OCI-LY1 (cell line): ENCODE measurements around the gene APBB1IP.

ENCODE experiments used
- H2AFZ ChIP-seq: fragments of 200-600 bp; sonication (generic), shearing (Covaris generic); 2 replicates; pipeline ENCODE4 v1.6.0; 2014; ENCODE audit warnings: antibody characterized with exemption, mild to moderate bottlenecking, low read length
- H3F3A ChIP-seq: fragments of 200-600 bp; sonication (generic), shearing (Covaris generic); 2 replicates; pipeline ENCODE4 v1.6.0; 2014; ENCODE audit warnings: mild to moderate bottlenecking, antibody characterized with exemption, low read length, moderate library complexity; ENCODE audit not compliant: insufficient read depth
- H3K27ac ChIP-seq: fragments of 200-600 bp; sonication (generic); 2 replicates; pipeline ENCODE4 v1.5.1; 2014; ENCODE audit warnings: low read length, mixed run types, mild to moderate bottlenecking, low read depth; ENCODE audit not compliant: poor library complexity, severe bottlenecking
- H3K27me3 ChIP-seq: fragments of 200-600 bp; sonication (generic); 2 replicates; pipeline ENCODE4 v1.6.0; 2014; ENCODE audit warnings: antibody characterized with exemption, mild to moderate bottlenecking, low read length, moderate library complexity; ENCODE audit not compliant: insufficient read depth
- H3K36me3 ChIP-seq: fragments of 200-600 bp; sonication (generic); 2 replicates; pipeline ENCODE4 v1.6.1; 2014; ENCODE audit warnings: mild to moderate bottlenecking, antibody characterized with exemption, low read length, moderate library complexity, mixed read lengths; ENCODE audit not compliant: insufficient read depth
- H3K4me1 ChIP-seq: fragments of 200-600 bp; sonication (generic); 2 replicates; pipeline ENCODE4 v1.5.1; 2014; ENCODE audit warnings: mild to moderate bottlenecking, low read length, moderate library complexity; ENCODE audit not compliant: insufficient read depth, severe bottlenecking
- H3K4me2 ChIP-seq: fragments of 200-600 bp; sonication (generic), shearing (Covaris generic); 2 replicates; pipeline ENCODE4 v1.6.1; 2014; ENCODE audit warnings: low read length
- H3K4me3 ChIP-seq: fragments of 200-600 bp; sonication (generic); 2 replicates; pipeline ENCODE4 v1.5.1; 2014; ENCODE audit warnings: low read length, low read depth, mild to moderate bottlenecking, mixed read lengths; ENCODE audit not compliant: poor library complexity, severe bottlenecking
- H3K79me2 ChIP-seq: fragments of 200-600 bp; shearing (Covaris generic); 2 replicates; pipeline ENCODE4 v1.6.1; 2016; ENCODE audit warnings: mixed run types, low read length, mixed read lengths; ENCODE audit not compliant: insufficient read depth
- H3K9ac ChIP-seq: fragments of 200-600 bp; sonication (generic), shearing (Covaris generic); 2 replicates; pipeline ENCODE4 v1.6.1; 2014; ENCODE audit warnings: mild to moderate bottlenecking, low read length, mixed read lengths
- H3K9me2 ChIP-seq: fragments of 200-600 bp; sonication (generic), shearing (Covaris generic); 2 replicates; pipeline ENCODE4 v1.6.1; 2014; ENCODE audit warnings: low read depth, mild to moderate bottlenecking, low read length, mixed read lengths
- H3K9me3 ChIP-seq: fragments of 200-600 bp; shearing (Covaris generic); 2 replicates; pipeline ENCODE4 v1.6.1; 2014; ENCODE audit warnings: low read length, mixed read lengths
- H4K20me1 ChIP-seq: fragments of 200-600 bp; sonication (generic), shearing (Covaris generic); 2 replicates; pipeline ENCODE4 v1.6.0; 2016; ENCODE audit warnings: mild to moderate bottlenecking, low read length; ENCODE audit not compliant: insufficient read depth
- CTCF ChIP-seq: fragments of 200-600 bp; sonication (generic), shearing (Covaris generic); IDR thresholded peaks from 2 replicates; pipeline ENCODE4 v1.5.1; 2017; ENCODE audit warnings: mild to moderate bottlenecking, antibody characterized with exemption, low read length, moderate library complexity, mixed read lengths
- EZH2 ChIP-seq: fragments of 200-600 bp; sonication (generic), shearing (Covaris generic); IDR thresholded peaks from 2 replicates; pipeline ENCODE4 v1.8.0; 2017; ENCODE audit warnings: borderline replicate concordance, mixed run types, mild to moderate bottlenecking, antibody characterized with exemption, low read length, moderate library complexity, mixed read lengths

APBB1IP gene

DNA sequence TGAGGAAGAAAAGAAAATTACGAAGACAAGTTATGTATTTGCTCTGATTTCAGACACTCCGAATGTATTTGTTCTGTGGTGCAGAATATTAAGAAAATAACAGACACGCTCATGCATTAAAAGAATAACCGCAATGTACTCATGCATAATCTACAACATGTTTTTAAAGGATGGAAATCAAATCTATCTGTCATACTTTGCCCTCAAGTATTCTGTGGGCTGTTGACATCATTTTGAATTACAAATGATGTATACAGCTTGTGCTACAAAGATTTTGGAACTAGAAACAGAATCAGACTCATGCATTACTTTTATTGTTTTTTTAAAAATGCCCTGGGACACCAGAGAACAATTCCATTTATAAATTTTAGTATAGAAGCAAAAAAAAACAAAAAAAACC lies 69.9 kb downstream of the APBB1IP start:
- Histone ChIP-seq H3K27ac (no peak overlapping the region), H3K9ac (no peak overlapping the region), H3K9me2 (no peaks in the 10 kb centered on the region), H3K9me3 (no peaks in the 10 kb centered on the region), H3F3A (no peaks in the 10 kb centered on the region), H3K79me2 (no peaks in the 10 kb centered on the region), H3K4me2 (no peak overlapping the region), H3K36me3 (peaks cover 98% of the 10 kb centered on the region), H3K4me3 (no peak overlapping the region), H3K4me1 (no peaks in the 10 kb centered on the region), H4K20me1 (no peaks in the 10 kb centered on the region), H2AFZ (no peak overlapping the region), H3K27me3 (no peaks in the 10 kb centered on the region)
- TF ChIP-seq CTCF: no peak

DNA sequence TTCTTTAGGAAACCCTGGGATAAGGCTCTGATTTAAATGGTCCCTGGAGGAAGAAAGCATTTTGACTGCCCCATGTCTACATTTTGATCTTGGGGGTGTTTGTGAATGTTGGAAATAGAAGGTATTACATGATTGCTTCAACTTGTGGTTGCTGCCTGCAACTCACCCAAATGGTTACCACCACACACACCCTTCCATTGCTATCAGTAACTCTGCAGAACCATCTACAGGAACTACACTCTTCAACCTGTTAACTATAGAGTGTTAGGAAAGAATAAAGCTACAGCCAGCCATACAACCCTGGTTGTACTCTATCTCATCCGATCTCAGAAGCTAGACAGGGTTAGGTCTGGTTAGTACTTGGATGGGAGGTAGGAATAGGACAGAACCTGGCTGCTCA lies 71.2 kb downstream of the APBB1IP start:
- H3K9ac ChIP-seq: no peak overlapping the region
- no peaks in the 10 kb centered on the region for H3K9me3 ChIP-seq
- TF ChIP-seq EZH2 (no peak), CTCF (no peak)
- H3K36me3 ChIP-seq: peaks cover 98% of the 10 kb centered on the region
- no peak overlapping the region for H2AFZ ChIP-seq
- no peaks in the 10 kb centered on the region for H3K9me2 ChIP-seq
- H3F3A ChIP-seq: no peaks in the 10 kb centered on the region
- H3K4me3 ChIP-seq: no peak overlapping the region
- no peak overlapping the region for H3K4me2 ChIP-seq
- H4K20me1 ChIP-seq: no peaks in the 10 kb centered on the region
- no peaks in the 10 kb centered on the region for H3K4me1 ChIP-seq
- no peak overlapping the region for H3K27ac ChIP-seq
- no peaks in the 10 kb centered on the region for H3K79me2 ChIP-seq
- no peaks in the 10 kb centered on the region for H3K27me3 ChIP-seq

- no peaks in the 10 kb centered on the region for H3K9me2 ChIP-seq
- no peak overlapping the region for H3K4me3 ChIP-seq
- peaks cover 11% of the 10 kb centered on the region for H3K4me1 ChIP-seq
- H3K9ac ChIP-seq: no peak overlapping the region
- no peaks in the 10 kb centered on the region for H3K79me2 ChIP-seq
- H4K20me1 ChIP-seq: no peaks in the 10 kb centered on the region
- no peak overlapping the region for H2AFZ ChIP-seq
- TF ChIP-seq CTCF (no peak), EZH2 (no peak)
- H3F3A ChIP-seq: no peaks in the 10 kb centered on the region
- H3K36me3 ChIP-seq: peaks cover 98% of the 10 kb centered on the region
- H3K4me2 ChIP-seq: no peak overlapping the region
- no peaks in the 10 kb centered on the region for H3K9me3 ChIP-seq
- H3K27ac ChIP-seq: no peak overlapping the region
- no peaks in the 10 kb centered on the region for H3K27me3 ChIP-seq
These were observed 75.0 kb downstream of the APBB1IP start for GRCh38 chr10:26513101-26513500.
